Lower lobe of right lung (tissue), 2 donors: ENCODE data around the gene CCDC50. TPM values are rescaled to one million over a fixed set of nuclear protein-coding genes. Genes with fewer than 3 reads are reported as not detected.

Source experiments
- ATAC-seq, 2 donors: fragments of 200-7000 bp; cut with Tn5 transposase; one replicate each; pipeline ENCODE4 v1.9.1; 2020 to 2022; ENCODE audit warnings: mild to moderate bottlenecking in 2 of 2, moderate library complexity in 2 of 2
- DNase-seq: peaks from one replicate; pipeline ENCODE4 v3.0.0-alpha.2; 2020
- H3K27ac ChIP-seq: fragments of 200-600 bp; one replicate; pipeline ENCODE4 v1.8.0; 2022
- H3K27me3 ChIP-seq: fragments of 200-600 bp; one replicate; pipeline ENCODE4 v1.8.0; 2022; ENCODE audit warnings: low read depth
- H3K36me3 ChIP-seq: fragments of 200-600 bp; one replicate; pipeline ENCODE4 v1.8.0; 2022; ENCODE audit warnings: mild to moderate bottlenecking
- H3K4me1 ChIP-seq: fragments of 200-600 bp; one replicate; pipeline ENCODE4 v1.8.0; 2022
- H3K4me3 ChIP-seq: fragments of 200-600 bp; one replicate; pipeline ENCODE4 v1.8.0; 2022; ENCODE audit warnings: mild to moderate bottlenecking
- H3K9me3 ChIP-seq: fragments of 200-600 bp; one replicate; pipeline ENCODE4 v1.8.0; 2022
- CTCF ChIP-seq: fragments of 200-600 bp; IDR thresholded peaks from one replicate; pipeline ENCODE4 v1.8.0; 2022; ENCODE audit warnings: antibody characterized with exemption, mild to moderate bottlenecking
- intact Hi-C: fragments of 100-400 bp; cut with DNase I; formaldehyde crosslinking; loops from one replicate; pipeline ENCODE4 v1.11.0; 2022
- total RNA-seq: library from RNA; stranded (reverse); fragmentation: NEBNext Ultra II Directional; extraction: Animal tissue kit (Norgen Biotek cat#: 25700); gene quantifications from one replicate; pipeline ENCODE4 v1.2.1, GENCODE V29; 2021
- donor health status: DM: no; HTN: yes; CAD: no; lungs with severe emphysema.

CCDC50 gene
- total RNA-seq, 1 donor from 2014 or later, result 66.5 TPM

DNA sequence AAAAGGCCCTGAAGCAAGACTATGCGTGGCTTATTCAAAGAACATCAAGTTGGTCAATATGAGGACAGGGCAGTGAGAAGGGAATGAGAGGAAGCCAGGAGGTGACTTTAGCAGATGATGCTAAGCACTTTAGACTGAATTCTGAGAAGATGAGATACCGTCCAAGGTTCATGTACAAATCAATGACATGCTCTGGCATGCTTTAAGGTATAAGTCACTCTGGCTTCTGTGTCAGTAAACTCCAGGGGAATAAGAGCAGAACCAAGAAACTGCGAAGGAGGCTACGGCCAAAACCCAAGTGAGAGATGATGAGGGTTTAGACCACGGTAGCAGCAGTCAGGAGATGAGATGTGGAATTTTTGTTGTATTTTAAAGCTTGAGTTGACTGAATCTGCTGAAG is 8.9 kb upstream of the CCDC50 start:
- no peak for TF ChIP-seq CTCF
- Histone ChIP-seq H3K27ac (no peak overlapping the region), H3K27me3 (no peaks in the 10 kb centered on the region), H3K36me3 (no peaks in the 10 kb centered on the region), H3K4me3 (no peak overlapping the region), H3K9me3 (no peaks in the 10 kb centered on the region), H3K4me1 (no peaks in the 10 kb centered on the region)
- ATAC-seq (no peak), DNase-seq (no peak)
- intact Hi-C loops, result no loop called here

- TF ChIP-seq CTCF, result no peak
- Histone ChIP-seq H3K4me1 (no peaks in the 10 kb centered on the region), H3K27ac (no peak overlapping the region), H3K9me3 (no peaks in the 10 kb centered on the region), H3K27me3 (no peaks in the 10 kb centered on the region), H3K4me3 (no peak overlapping the region), H3K36me3 (no peaks in the 10 kb centered on the region)
- intact Hi-C loops, result no loop called here
- ATAC-seq (no peak), DNase-seq (no peak)
Measured at GRCh38 chr3:191321019-191321767, 8.0 kb upstream of the CCDC50 start.

- no peak overlapping the region for H3K27ac ChIP-seq
- DNase-seq (no peak), ATAC-seq (no peak)
- no peak for TF ChIP-seq CTCF
- H3K4me1 ChIP-seq, result no peaks in the 10 kb centered on the region
- intact Hi-C loops, result no loop called here
- H3K4me3 ChIP-seq, result no peak overlapping the region
- H3K9me3 ChIP-seq, result no peaks in the 10 kb centered on the region
- no peaks in the 10 kb centered on the region for H3K27me3 ChIP-seq
- no peaks in the 10 kb centered on the region for H3K36me3 ChIP-seq
Measured at GRCh38 chr3:191324936-191325335, 4.3 kb upstream of the CCDC50 start.

- Histone ChIP-seq H3K4me1 (peaks cover 18% of the 10 kb centered on the region), H3K27me3 (no peaks in the 10 kb centered on the region), H3K4me3 (no peak overlapping the region), H3K27ac (no peak overlapping the region), H3K36me3 (no peaks in the 10 kb centered on the region), H3K9me3 (no peaks in the 10 kb centered on the region)
- no peak for TF ChIP-seq CTCF
- ATAC-seq (no peak), DNase-seq (no peak)
- intact Hi-C loops, result no loop called here
Measured at GRCh38 chr3:191327526-191327925, 1.7 kb upstream of the CCDC50 start.

GRCh38 chr3:191328383-191328961 is 722 bp upstream of the CCDC50 start:
- DNase-seq (no peak), ATAC-seq (peak in 1 of 2 donors; percentile 11)
- TF ChIP-seq CTCF, result no peak
- intact Hi-C loops, result no loop called here
- peak overlapping the region; percentile 73 for H3K4me3 ChIP-seq
- H3K27me3 ChIP-seq, result no peaks in the 10 kb centered on the region
- H3K36me3 ChIP-seq, result no peaks in the 10 kb centered on the region
- peak overlapping the region; percentile 92 for H3K27ac ChIP-seq
- H3K9me3 ChIP-seq, result no peaks in the 10 kb centered on the region
- peaks cover 26% of the 10 kb centered on the region for H3K4me1 ChIP-seq
